IMR-90 (cell line): ENCODE data around the gene SGSH. TPM values are rescaled to one million over a fixed set of nuclear protein-coding genes. Genes with fewer than 3 reads are reported as not detected.

Experiments used
- ATAC-seq: fragments of 200-7000 bp; cut with Tn5 transposase; 2 replicates; pipeline ENCODE4 v1.9.1; 2020; ENCODE audit warnings: low read depth, mild to moderate bottlenecking, moderate library complexity
- BruUV-seq: library from RNA; stranded (reverse); fragments of 400-500 nt; replicated peaks from 2 replicates; lab custom pipeline; 2021; lab: Mats Ljungman, UMichigan
- CTCF ChIA-PET: fragments of 300-600 bp; formaldehyde crosslinking; extraction: SDS; loops from one replicate; lab custom pipeline; 2021; ENCODE audit warnings: antibody characterized with exemption; lab: Yijun Ruan, JAX
- POLR2A ChIA-PET: fragments of 300-600 bp; sonication (Branson Sonifier 250); formaldehyde crosslinking; loops from one replicate; lab custom pipeline; 2022; ENCODE audit warnings: antibody characterized with exemption; ENCODE audit not compliant: unreplicated experiment; lab: Charles Lee
- DNase-seq: peaks from one replicate; pipeline ENCODE4 v3.0.0; 2013
- H2AFZ ChIP-seq: replicated peaks from 2 replicates; pipeline ENCODE3; 2013; ENCODE audit warnings: low read length, mild to moderate bottlenecking; ENCODE audit not compliant: poor library complexity
- H2AK5ac ChIP-seq: 2 replicates; pipeline ENCODE4 v1.6.1; 2013; ENCODE audit warnings: low read depth, low read length, inconsistent platforms
- H2AK9ac ChIP-seq: replicated peaks from 2 replicates; pipeline ENCODE3; 2013; ENCODE audit warnings: mild to moderate bottlenecking, low read depth, low read length, moderate library complexity; ENCODE audit not compliant: poor library complexity
- H2BK120ac ChIP-seq: 2 replicates; pipeline ENCODE4 v1.6.1; 2013; ENCODE audit warnings: low read depth, low read length, inconsistent platforms
- H2BK15ac ChIP-seq: 3 replicates; pipeline ENCODE4 v1.6.1; 2013; ENCODE audit warnings: low read depth, low read length, inconsistent platforms
- H2BK20ac ChIP-seq: 2 replicates; pipeline ENCODE4 v1.6.1; 2013; ENCODE audit warnings: low read depth, mild to moderate bottlenecking, inconsistent platforms, low read length, moderate library complexity
- H2BK5ac ChIP-seq: 2 replicates; pipeline ENCODE4 v1.6.1; 2013; ENCODE audit warnings: mild to moderate bottlenecking, low read depth, low read length, inconsistent platforms; ENCODE audit not compliant: poor library complexity, severe bottlenecking
- H3K14ac ChIP-seq: replicated peaks from 2 replicates; pipeline ENCODE4 v1.6.1; 2013; ENCODE audit warnings: low read depth, low read length, inconsistent platforms
- H3K18ac ChIP-seq: 2 replicates; pipeline ENCODE4 v1.6.1; 2013; ENCODE audit warnings: low read depth, low read length, control low read depth
- H3K23ac ChIP-seq: 2 replicates; pipeline ENCODE4 v1.6.1; 2013; ENCODE audit warnings: low read depth, low read length, inconsistent platforms
- H3K27ac ChIP-seq: 2 replicates; pipeline ENCODE4 v1.5.1; 2013; ENCODE audit warnings: mild to moderate bottlenecking, control low read depth, low read length; ENCODE audit not compliant: insufficient read depth
- H3K27me3 ChIP-seq: 2 replicates; pipeline ENCODE4 v1.6.1; 2013; ENCODE audit warnings: low read length; ENCODE audit not compliant: control insufficient read depth, insufficient read depth
- H3K36me3 ChIP-seq: 2 replicates; pipeline ENCODE4 v1.6.1; 2013; ENCODE audit warnings: low read length, mixed read lengths; ENCODE audit not compliant: control insufficient read depth, insufficient read depth
- H3K4ac ChIP-seq: 2 replicates; pipeline ENCODE4 v1.6.1; 2013; ENCODE audit warnings: low read depth, low read length, inconsistent platforms
- H3K4me1 ChIP-seq: 2 replicates; pipeline ENCODE4 v1.6.1; 2013; ENCODE audit warnings: low read length, mixed read lengths; ENCODE audit not compliant: control insufficient read depth, insufficient read depth
- H3K4me2 ChIP-seq: 2 replicates; pipeline ENCODE4 v1.6.1; 2013; ENCODE audit warnings: low read depth, mild to moderate bottlenecking, control low read depth, low read length, moderate library complexity
- H3K4me3 ChIP-seq: 2 replicates; pipeline ENCODE4 v1.5.1; 2013; ENCODE audit warnings: low read depth, mild to moderate bottlenecking, control low read depth, low read length, moderate library complexity; ENCODE audit not compliant: insufficient read depth
- H3K56ac ChIP-seq: 2 replicates; pipeline ENCODE4 v1.6.1; 2013; ENCODE audit warnings: low read length, inconsistent platforms; ENCODE audit not compliant: insufficient read depth; ENCODE audit errors: extremely low read depth
- H3K79me1 ChIP-seq, 2 experiments: 2 replicates each; pipeline ENCODE4 v1.6.1; 2013; ENCODE audit warnings: low read length in 2 of 2, inconsistent platforms in 1 of 2, low read depth in 1 of 2
- H3K9ac ChIP-seq: 2 replicates; pipeline ENCODE4 v1.6.1; 2013; ENCODE audit warnings: low read depth, low read length, control low read depth
- H3K9me1 ChIP-seq: 2 replicates; pipeline ENCODE4 v1.6.1; 2013; ENCODE audit warnings: low read length, inconsistent platforms; ENCODE audit not compliant: insufficient read depth
- H3K9me3 ChIP-seq: 2 replicates; pipeline ENCODE4 v1.6.1; 2013; ENCODE audit warnings: low read length; ENCODE audit not compliant: control insufficient read depth, insufficient read depth
- H4K20me1 ChIP-seq: 2 replicates; pipeline ENCODE4 v1.6.1; 2013; ENCODE audit warnings: low read length, inconsistent platforms; ENCODE audit not compliant: insufficient read depth
- H4K5ac ChIP-seq: 2 replicates; pipeline ENCODE4 v1.6.1; 2013; ENCODE audit warnings: mild to moderate bottlenecking, low read depth, low read length, control low read depth
- H4K8ac ChIP-seq, 2 experiments: 2 replicates each; pipeline ENCODE4 v1.6.1; 2013; ENCODE audit warnings: low read depth in 2 of 2, low read length in 2 of 2, control low read depth in 1 of 2, inconsistent platforms in 1 of 2
- H4K91ac ChIP-seq: 2 replicates; pipeline ENCODE4 v1.6.1; 2013; ENCODE audit warnings: low read depth, low read length, inconsistent platforms; ENCODE audit not compliant: insufficient read depth
- BHLHE40 ChIP-seq: fragments of 150-350 bp; IDR thresholded peaks from 2 replicates; pipeline ENCODE4 v1.6.1; 2016; ENCODE audit warnings: mild to moderate bottlenecking, low read depth, low read length
- CEBPB ChIP-seq: IDR thresholded peaks from 2 replicates; pipeline ENCODE4 v1.6.1; 2012; ENCODE audit warnings: low read depth, low read length, improper control_type of control experiment
- CHD1 ChIP-seq: IDR thresholded peaks from 2 replicates; pipeline ENCODE4 v1.6.1; 2012; ENCODE audit warnings: low read depth, low read length, improper control_type of control experiment
- MAFK ChIP-seq: IDR thresholded peaks from 2 replicates; pipeline ENCODE4 v1.6.1; 2012; ENCODE audit warnings: low read depth, low read length, improper control_type of control experiment
- MAZ ChIP-seq: IDR thresholded peaks from 2 replicates; pipeline ENCODE4 v1.6.1; 2012; ENCODE audit warnings: low read depth, mild to moderate bottlenecking, low read length, improper control_type of control experiment, moderate library complexity, borderline replicate concordance
- MXI1 ChIP-seq: IDR thresholded peaks from 2 replicates; pipeline ENCODE4 v1.6.1; 2012; ENCODE audit warnings: low read depth, mild to moderate bottlenecking, low read length, moderate library complexity, borderline replicate concordance
- NFE2L2 ChIP-seq: fragments of 150-350 bp; IDR thresholded peaks from 2 replicates; pipeline ENCODE4 v1.6.1; 2016; ENCODE audit warnings: low read depth, mild to moderate bottlenecking, low read length
- POLR2A ChIP-seq: IDR thresholded peaks from 2 replicates; pipeline ENCODE4 v1.6.1; 2012; ENCODE audit warnings: mild to moderate bottlenecking, low read depth, low read length
- RAD21 ChIP-seq: IDR thresholded peaks from 2 replicates; pipeline ENCODE4 v1.6.1; 2012; ENCODE audit warnings: low read length, improper control_type of control experiment
- RCOR1 ChIP-seq: IDR thresholded peaks from 2 replicates; pipeline ENCODE4 v1.6.1; 2012; ENCODE audit warnings: mild to moderate bottlenecking, low read length, improper control_type of control experiment; ENCODE audit not compliant: insufficient replicate concordance
- RFX5 ChIP-seq: IDR thresholded peaks from 2 replicates; pipeline ENCODE4 v1.8.0; 2012; ENCODE audit warnings: low read depth, mild to moderate bottlenecking, low read length, moderate library complexity
- SMC3 ChIP-seq: fragments of 150-350 bp; IDR thresholded peaks from 2 replicates; pipeline ENCODE4 v1.6.1; 2016; ENCODE audit warnings: low read depth, mild to moderate bottlenecking, antibody characterized with exemption, low read length, moderate library complexity
- WGBS, 2 experiments: methylation state at CpG; one replicate each; pipeline versions ENCODE4 v1.1.5 to v1.1.7; 2013; ENCODE audit warnings: missing lambda C conversion rate in 2 of 2; ENCODE audit not compliant: insufficient read length in 1 of 2; ENCODE audit errors: extremely low coverage in 2 of 2; 5-methylcytosine and 5-hydroxymethylcytosine counted together
- dilution Hi-C: fragments of 300-500 bp; cut with HindIII; formaldehyde crosslinking; loops from one replicate; pipeline ENCODE4 v1.14.3; 2018; ENCODE audit warnings: low sequenced_read_pairs; ENCODE audit not compliant: unreplicated experiment
- in situ Hi-C: fragments of 300-500 bp; cut with MboI; formaldehyde crosslinking; loops from 3 replicates; pipeline ENCODE4 v1.14.3; 2019; ENCODE audit warnings: low sequenced_read_pairs, inconsistent platforms, mixed read lengths
- intact Hi-C: fragments of 100-400 bp; cut with micrococcal nuclease; formaldehyde crosslinking; loops from 2 replicates; pipeline ENCODE4 v1.10.0; 2022
- polyA plus RNA-seq, 3 experiments: library from polyadenylated mRNA; depleted of rRNA; stranded (reverse); fragments of >200 nt; gene quantifications; 2 replicates each; pipeline ENCODE4 v1.2.3, GENCODE V29; 2012; ENCODE audit warnings: low replicate concordance in 1 of 3
- total RNA-seq: library from RNA; depleted of rRNA; stranded (reverse); fragments of >200 nt; gene quantifications from 2 replicates; pipeline ENCODE4 v1.2.3, GENCODE V29; 2012
- TF ChIP-seq, protein P1 (sequence below): conservative IDR thresholded peaks from 2 replicates; pipeline ENCODE4 v1.5.1; 2012; ENCODE audit warnings: mild to moderate bottlenecking, low read depth, low read length, improper control_type of control experiment

SGSH gene
- total and polyA plus RNA-seq, 2 of the 4 experiments (the other 2 are of a cell fraction): 3.0 to 41.5 TPM

DNA sequence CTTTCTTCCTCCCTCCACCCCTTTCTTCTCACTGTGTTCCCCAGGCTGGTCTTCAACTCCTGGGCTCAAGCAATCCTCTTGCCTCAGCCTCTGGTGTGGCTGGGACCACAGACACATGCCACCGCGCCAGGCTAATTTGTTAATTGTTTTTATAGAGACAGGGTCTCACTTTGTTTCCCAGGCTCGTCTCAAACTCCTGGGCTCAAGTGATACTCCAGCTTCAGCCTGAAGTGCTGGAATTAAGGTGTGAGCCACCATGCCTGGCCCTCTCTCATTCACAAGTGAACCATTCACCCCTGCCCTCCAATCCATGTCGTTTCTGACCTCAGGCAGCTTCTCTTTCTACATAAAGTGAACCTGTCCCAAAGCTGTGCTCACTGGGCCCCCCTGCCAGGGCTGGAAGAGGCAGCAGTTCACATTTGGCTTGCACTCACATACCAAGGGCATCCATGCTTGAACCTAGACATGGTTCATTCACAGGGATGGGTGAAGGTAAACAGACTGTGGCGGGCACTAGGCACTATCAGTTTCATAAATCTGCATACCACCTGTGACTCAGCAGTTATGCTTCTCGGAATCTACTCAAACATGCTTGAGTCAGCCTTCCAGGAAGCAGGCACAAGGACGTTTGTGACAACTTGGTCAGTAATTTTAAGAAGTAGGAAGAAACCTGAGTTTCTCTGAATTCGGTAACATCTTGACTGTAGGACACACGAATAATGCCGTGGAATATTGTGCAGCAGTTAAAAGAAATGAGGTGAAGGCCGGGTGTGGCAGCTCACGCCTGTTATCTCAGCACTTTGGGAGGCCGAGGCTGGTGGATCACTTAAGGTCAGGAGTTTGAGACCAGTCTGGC is 34.5 kb upstream of the SGSH start (continued):
- TF ChIP-seq RFX5 (no peak), SMC3 (no peak)

DNA sequence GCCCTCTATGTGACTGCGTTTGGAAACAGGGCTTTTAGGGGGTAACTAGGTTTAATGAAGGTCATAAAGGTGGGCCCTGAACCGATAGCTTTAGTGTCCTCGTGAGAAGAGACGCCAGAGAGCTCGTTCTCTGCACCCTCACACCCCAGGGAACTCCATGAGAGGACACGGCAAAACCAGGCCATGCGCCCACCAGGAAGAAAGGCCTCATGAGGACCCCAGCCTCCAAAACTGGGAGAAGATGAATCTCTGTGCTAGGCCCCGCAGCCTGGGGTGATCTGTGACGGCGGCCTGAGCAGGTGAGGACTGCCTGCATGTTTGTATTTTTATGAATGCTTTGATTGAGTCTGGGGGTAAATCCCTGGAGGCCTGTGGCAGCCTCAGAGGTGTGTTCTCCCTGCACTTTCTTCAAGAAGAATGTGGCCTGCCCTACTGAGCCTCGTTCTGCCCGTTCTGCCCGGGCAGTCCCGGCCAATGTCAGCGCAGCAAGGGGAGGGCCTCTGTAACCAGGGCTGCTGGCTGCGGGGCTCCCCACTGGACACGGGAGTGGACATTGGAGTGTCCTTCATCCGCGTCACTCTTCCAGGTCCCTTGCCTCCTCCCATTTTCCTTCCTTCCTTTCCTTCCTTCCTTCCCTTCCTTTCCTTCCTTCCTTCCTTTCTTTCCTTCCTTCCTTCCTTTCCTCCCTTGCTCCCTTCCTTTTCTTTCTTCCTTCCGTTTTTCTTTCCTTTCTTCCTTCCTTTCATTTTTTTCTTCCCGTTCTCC is 33.7 kb upstream of the SGSH start:
- no peak overlapping the region for H3K9ac ChIP-seq
- peak overlapping the region; percentile 80 for H3K27ac ChIP-seq
- dilution Hi-C loops (no loop called here), in situ Hi-C loops (no loop called here), intact Hi-C loops (loop anchor here (10.0 kb wide), 1 partner anchor 169 kb away; no protein-coding TSS in a partner anchor)
- peak overlapping the region; percentile 25 to 71; a peak in 3 of 4 replicates for H4K8ac ChIP-seq
- peak overlapping the region; percentile 92 for H2AK5ac ChIP-seq
- peak overlapping the region; percentile 92 for H2BK15ac ChIP-seq
- peak overlapping the region; percentile 94 for H3K4ac ChIP-seq
- DNase-seq: no peak
- H3K27me3 ChIP-seq: no peaks in the 10 kb centered on the region
- ATAC-seq: no peak
- no peak overlapping the region for H3K4me3 ChIP-seq
- H3K79me1 ChIP-seq: no peaks in the 10 kb centered on the region
- H3K23ac ChIP-seq: no peak overlapping the region
- H3K9me1 ChIP-seq: peaks cover 6% of the 10 kb centered on the region; the same call in 1 of the 2 replicates
- H4K5ac ChIP-seq: peak overlapping the region; percentile 53
- no peaks in the 10 kb centered on the region for H3K9me3 ChIP-seq
- peaks cover 24% of the 10 kb centered on the region for H3K36me3 ChIP-seq
- no peaks in the 10 kb centered on the region for H4K20me1 ChIP-seq
- peak overlapping the region; percentile 91 for H2BK5ac ChIP-seq
- BruUV-seq: no TSS peak
- H4K91ac ChIP-seq: peak overlapping the region; percentile 93
- H3K18ac ChIP-seq: peak overlapping the region; percentile 31
- WGBS, 2 experiments: 83% methylated on average over 4 of the region's 21 CpGs; no CpG with 5 or more reads in 1 of the 2 experiments
- no peak overlapping the region for H3K4me2 ChIP-seq
- CTCF ChIA-PET: no interaction called here
- H2BK20ac ChIP-seq: peak overlapping the region; percentile 91
- H3K14ac ChIP-seq: peak overlapping the region; percentile 83
- H2BK120ac ChIP-seq: peak overlapping the region; percentile 95
- POLR2A ChIA-PET: no interaction called here
- H2AK9ac ChIP-seq: peak overlapping the region; percentile 95
- no peak overlapping the region for H2AFZ ChIP-seq
- H3K4me1 ChIP-seq: peaks cover 8% of the 10 kb centered on the region
- no peak overlapping the region for H3K56ac ChIP-seq
- TF ChIP-seq MAFK (no peak), CHD1 (no peak), MXI1 (no peak), RCOR1 (no peak), RAD21 (no peak), RFX5 (no peak), CEBPB (no peak), MAZ (no peak), BHLHE40 (no peak), NFE2L2 (no peak), POLR2A (no peak)
- TF ChIP-seq, protein P1, sequence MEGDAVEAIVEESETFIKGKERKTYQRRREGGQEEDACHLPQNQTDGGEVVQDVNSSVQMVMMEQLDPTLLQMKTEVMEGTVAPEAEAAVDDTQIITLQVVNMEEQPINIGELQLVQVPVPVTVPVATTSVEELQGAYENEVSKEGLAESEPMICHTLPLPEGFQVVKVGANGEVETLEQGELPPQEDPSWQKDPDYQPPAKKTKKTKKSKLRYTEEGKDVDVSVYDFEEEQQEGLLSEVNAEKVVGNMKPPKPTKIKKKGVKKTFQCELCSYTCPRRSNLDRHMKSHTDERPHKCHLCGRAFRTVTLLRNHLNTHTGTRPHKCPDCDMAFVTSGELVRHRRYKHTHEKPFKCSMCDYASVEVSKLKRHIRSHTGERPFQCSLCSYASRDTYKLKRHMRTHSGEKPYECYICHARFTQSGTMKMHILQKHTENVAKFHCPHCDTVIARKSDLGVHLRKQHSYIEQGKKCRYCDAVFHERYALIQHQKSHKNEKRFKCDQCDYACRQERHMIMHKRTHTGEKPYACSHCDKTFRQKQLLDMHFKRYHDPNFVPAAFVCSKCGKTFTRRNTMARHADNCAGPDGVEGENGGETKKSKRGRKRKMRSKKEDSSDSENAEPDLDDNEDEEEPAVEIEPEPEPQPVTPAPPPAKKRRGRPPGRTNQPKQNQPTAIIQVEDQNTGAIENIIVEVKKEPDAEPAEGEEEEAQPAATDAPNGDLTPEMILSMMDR: no peak
